HepG2 (cell line): ENCODE results near the gene RBBP8NL. TPM values are rescaled to one million over a fixed set of nuclear protein-coding genes. Genes with fewer than 3 reads are reported as not detected.

Experiments
- KDM1A ChIP-seq: IDR thresholded peaks from 2 replicates; pipeline ENCODE4 v1.6.1; 2016; ENCODE audit warnings: missing compliant biosample characterization
- KLF9 ChIP-seq: IDR thresholded peaks from 2 replicates; pipeline ENCODE4 v1.6.1; 2016; ENCODE audit warnings: low read depth
- MTA3 ChIP-seq: sonication (generic); formaldehyde crosslinking; IDR thresholded peaks from 2 replicates; pipeline ENCODE4 v1.4.0; 2020; ENCODE audit warnings: missing genetic modification reagents
- MYNN ChIP-seq: sonication (generic); formaldehyde crosslinking; IDR thresholded peaks from 2 replicates; pipeline ENCODE4 v1.4.0; 2020; ENCODE audit warnings: mild to moderate bottlenecking, low read depth, missing genetic modification reagents
- NFE2L1 ChIP-seq: sonication (generic); formaldehyde crosslinking; IDR thresholded peaks from 2 replicates; pipeline ENCODE4 v1.4.0; 2020; ENCODE audit warnings: missing genetic modification reagents, mild to moderate bottlenecking, borderline replicate concordance
- NFIB ChIP-seq: sonication (generic); formaldehyde crosslinking; IDR thresholded peaks from 2 replicates; pipeline ENCODE4 v1.9.0; 2021; ENCODE audit warnings: missing genetic modification reagents, mild to moderate bottlenecking, borderline replicate concordance
- NR2F2 ChIP-seq: IDR thresholded peaks from 2 replicates; pipeline ENCODE4 v1.6.1; 2012; ENCODE audit warnings: low read depth, inconsistent platforms, borderline replicate concordance
- PHF20 ChIP-seq: sonication (generic); formaldehyde crosslinking; IDR thresholded peaks from 2 replicates; pipeline ENCODE4 v1.5.0; 2020; ENCODE audit warnings: mild to moderate bottlenecking, missing genetic modification reagents
- PRPF4 ChIP-seq: fragments of 200-400 bp; formaldehyde crosslinking; IDR thresholded peaks from 2 replicates; pipeline ENCODE4 v1.6.1; 2016; ENCODE audit warnings: low read length, low read depth; ENCODE audit not compliant: poor library complexity, severe bottlenecking
- SP5 ChIP-seq: IDR thresholded peaks from 2 replicates; pipeline ENCODE4 v1.6.1; 2016; ENCODE audit warnings: low read depth, borderline replicate concordance
- TMF1 ChIP-seq: sonication (generic); formaldehyde crosslinking; IDR thresholded peaks from 2 replicates; pipeline ENCODE4 v1.8.1; 2022; ENCODE audit warnings: low read depth, missing genetic modification reagents
- TP53 ChIP-seq: sonication (generic); formaldehyde crosslinking; conservative IDR thresholded peaks from 2 replicates; pipeline ENCODE4 v1.4.0; 2020; ENCODE audit warnings: missing genetic modification reagents
- ZBTB1 ChIP-seq: sonication (generic); formaldehyde crosslinking; IDR thresholded peaks from 2 replicates; pipeline ENCODE4 v1.4.0; 2020; ENCODE audit warnings: missing genetic modification reagents, borderline replicate concordance
- ZFP37 ChIP-seq: sonication (generic); formaldehyde crosslinking; IDR thresholded peaks from 2 replicates; pipeline ENCODE4 v1.4.0; 2020; ENCODE audit warnings: missing genetic modification reagents, borderline replicate concordance
- ZNF337 ChIP-seq: sonication (generic); formaldehyde crosslinking; IDR thresholded peaks from 2 replicates; pipeline ENCODE4 v1.5.1; 2020; ENCODE audit warnings: missing genetic modification reagents, low read depth, mild to moderate bottlenecking, borderline replicate concordance
- ZNF484 ChIP-seq: sonication (generic); formaldehyde crosslinking; IDR thresholded peaks from 2 replicates; pipeline ENCODE4 v1.5.1; 2020; ENCODE audit warnings: mild to moderate bottlenecking, low read depth, missing genetic modification reagents, borderline replicate concordance
- ZNF556 ChIP-seq: sonication (generic); formaldehyde crosslinking; IDR thresholded peaks from 2 replicates; pipeline ENCODE4 v1.4.0; 2020; ENCODE audit warnings: mild to moderate bottlenecking, missing genetic modification reagents, borderline replicate concordance
- ZNF775 ChIP-seq: sonication (generic); formaldehyde crosslinking; IDR thresholded peaks from 2 replicates; pipeline ENCODE4 v1.4.0; 2020; ENCODE audit warnings: missing genetic modification reagents, mild to moderate bottlenecking, moderate library complexity, borderline replicate concordance
- ZNF879 ChIP-seq: sonication (generic); formaldehyde crosslinking; IDR thresholded peaks from 2 replicates; pipeline ENCODE4 v1.8.1; 2023; ENCODE audit warnings: missing genetic modification reagents
- polyA plus RNA-seq, 8 experiments: library from polyadenylated mRNA; depleted of rRNA in 3 of 8; stranded (reverse) in 7 of 8; unstranded in 1 of 8; fragments of >200 nt; fragmentation: Illumina TruSeq in 4 of 8; extraction: Trizol in 4 of 8; gene quantifications; 2 replicates each; pipeline versions ENCODE4 v1.2.1 to v1.2.3, GENCODE V29; 2011 to 2016; ENCODE audit warnings: low read depth in 4 of 8, missing spikeins in 1 of 8, mixed read lengths in 1 of 8; ENCODE audit not compliant: insufficient read depth in 1 of 8
- total RNA-seq, 5 experiments: library from RNA; depleted of rRNA; stranded (reverse); fragments of >200 nt; fragmentation: Illumina TruSeq; extraction: Trizol; gene quantifications; 2 replicates each; pipeline ENCODE4 v1.2.3, GENCODE V29; 2016; ENCODE audit warnings: low read depth in 1 of 5
- TF ChIP-seq, protein P1 (sequence below): sonication (generic); formaldehyde crosslinking; IDR thresholded peaks from 2 replicates; pipeline ENCODE4 v1.5.1; 2020; ENCODE audit warnings: missing genetic modification reagents, mild to moderate bottlenecking, borderline replicate concordance
- TF ChIP-seq, protein P2 (sequence below): sonication (generic); formaldehyde crosslinking; IDR thresholded peaks from 2 replicates; pipeline ENCODE4 v1.4.0; 2020; ENCODE audit warnings: mild to moderate bottlenecking, missing genetic modification reagents
- TF ChIP-seq, protein P3 (sequence below): IDR thresholded peaks from 2 replicates; pipeline ENCODE4 v1.6.1; 2016; ENCODE audit warnings: missing genetic modification reagents, missing compliant biosample characterization
- TF ChIP-seq, protein P4 (sequence below): sonication (generic); formaldehyde crosslinking; IDR thresholded peaks from 2 replicates; pipeline ENCODE4 v1.4.0; 2020; ENCODE audit warnings: missing genetic modification reagents
- TF ChIP-seq, protein P5 (sequence below): sonication (generic); formaldehyde crosslinking; IDR thresholded peaks from 2 replicates; pipeline ENCODE4 v1.8.1; 2022; ENCODE audit warnings: mild to moderate bottlenecking, missing genetic modification reagents

RBBP8NL gene
- total and polyA plus RNA-seq, 2 of the 13 experiments (the other 11 are each of a cell fraction or from before 2014, with no cell fraction given): 0.69 to 0.86 TPM

DNA sequence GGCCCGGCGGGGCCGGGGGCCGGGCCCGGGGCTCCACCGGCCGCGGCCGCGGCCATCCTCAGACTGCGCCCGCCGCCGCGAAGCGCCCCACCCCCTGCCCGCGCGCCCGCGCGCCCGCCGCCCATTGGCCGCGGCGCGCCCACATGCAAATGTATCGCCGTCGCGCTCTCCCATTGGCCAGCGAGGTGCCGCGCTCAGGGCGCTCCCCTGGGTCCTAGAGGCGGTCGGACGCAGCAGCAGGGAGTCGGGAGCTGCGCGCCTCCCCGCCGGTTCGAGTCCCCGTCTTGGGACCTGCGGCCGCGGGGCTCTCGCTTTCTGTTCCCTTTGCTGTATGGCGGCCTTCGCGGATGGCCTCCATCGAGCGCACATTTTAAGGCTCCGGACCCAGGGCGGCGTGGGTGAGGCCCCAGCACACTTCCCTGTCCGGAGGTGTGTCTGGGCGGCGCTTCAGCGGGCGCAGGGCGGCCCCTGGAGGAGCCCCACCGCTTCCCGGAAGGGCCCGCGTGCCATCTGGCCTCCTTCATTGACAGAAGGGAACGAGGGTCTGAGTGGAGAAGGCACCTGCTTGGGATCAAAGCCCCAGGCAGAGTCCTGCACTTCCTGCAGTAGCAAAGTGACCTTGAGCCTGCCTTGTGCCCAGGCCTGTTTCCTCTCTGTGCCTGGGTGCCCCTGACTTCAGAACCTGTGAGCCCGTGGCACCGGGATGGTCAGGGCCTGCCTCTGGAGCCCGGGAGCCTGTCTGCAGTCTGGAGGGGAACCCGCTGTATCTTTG lies 19.9 kb downstream of the RBBP8NL start, which contains the start of gene CABLES2 (continued):
- TF ChIP-seq MTA3 (no peak), PHF20 (CRISPR knock-in tag) (0 out of 2 replicates have a peak, but pooled peaks have one; percentile 55), ZNF337 (CRISPR knock-in tag) (0 out of 2 replicates have a peak, but pooled peaks have one; percentile 69), ZFP37 (CRISPR knock-in tag) (peak; percentile 83; the same call in 1 of the 2 replicates), ZNF484 (CRISPR knock-in tag) (peak; percentile 82; the same call in 1 of the 2 replicates), KDM1A (CRISPR knock-in tag) (peak; percentile 94), TMF1 (CRISPR knock-in tag) (peak; percentile 94; the same call in 1 of the 2 replicates), TP53 (CRISPR knock-in tag) (peak; percentile 92), NFE2L1 (CRISPR knock-in tag) (peak; percentile 50; the same call in 1 of the 2 replicates), ZNF556 (CRISPR knock-in tag) (peak; percentile 94), NFIB (CRISPR knock-in tag) (no peak), ZNF879 (no peak), PRPF4 (peak; percentile 77), MYNN (peak; percentile 85), KLF9 (CRISPR knock-in tag) (0 out of 2 replicates have a peak, but pooled peaks have one; percentile 34), NR2F2 (no peak), ZNF775 (CRISPR knock-in tag) (0 out of 2 replicates have a peak, but pooled peaks have one; percentile 81), SP5 (no peak; the same call in 1 of the 2 replicates), ZBTB1 (CRISPR knock-in tag) (no peak)
- TF ChIP-seq, protein P1, sequence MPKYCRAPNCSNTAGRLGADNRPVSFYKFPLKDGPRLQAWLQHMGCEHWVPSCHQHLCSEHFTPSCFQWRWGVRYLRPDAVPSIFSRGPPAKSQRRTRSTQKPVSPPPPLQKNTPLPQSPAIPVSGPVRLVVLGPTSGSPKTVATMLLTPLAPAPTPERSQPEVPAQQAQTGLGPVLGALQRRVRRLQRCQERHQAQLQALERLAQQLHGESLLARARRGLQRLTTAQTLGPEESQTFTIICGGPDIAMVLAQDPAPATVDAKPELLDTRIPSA: peak; percentile 90; the same call in 1 of the 2 replicates
- TF ChIP-seq, protein P2, sequence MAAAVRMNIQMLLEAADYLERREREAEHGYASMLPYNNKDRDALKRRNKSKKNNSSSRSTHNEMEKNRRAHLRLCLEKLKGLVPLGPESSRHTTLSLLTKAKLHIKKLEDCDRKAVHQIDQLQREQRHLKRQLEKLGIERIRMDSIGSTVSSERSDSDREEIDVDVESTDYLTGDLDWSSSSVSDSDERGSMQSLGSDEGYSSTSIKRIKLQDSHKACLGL (CRISPR knock-in tag): peak; percentile 94
- TF ChIP-seq, protein P3, sequence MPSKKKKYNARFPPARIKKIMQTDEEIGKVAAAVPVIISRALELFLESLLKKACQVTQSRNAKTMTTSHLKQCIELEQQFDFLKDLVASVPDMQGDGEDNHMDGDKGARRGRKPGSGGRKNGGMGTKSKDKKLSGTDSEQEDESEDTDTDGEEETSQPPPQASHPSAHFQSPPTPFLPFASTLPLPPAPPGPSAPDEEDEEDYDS (CRISPR knock-in tag): no peak
- TF ChIP-seq, protein P4, sequence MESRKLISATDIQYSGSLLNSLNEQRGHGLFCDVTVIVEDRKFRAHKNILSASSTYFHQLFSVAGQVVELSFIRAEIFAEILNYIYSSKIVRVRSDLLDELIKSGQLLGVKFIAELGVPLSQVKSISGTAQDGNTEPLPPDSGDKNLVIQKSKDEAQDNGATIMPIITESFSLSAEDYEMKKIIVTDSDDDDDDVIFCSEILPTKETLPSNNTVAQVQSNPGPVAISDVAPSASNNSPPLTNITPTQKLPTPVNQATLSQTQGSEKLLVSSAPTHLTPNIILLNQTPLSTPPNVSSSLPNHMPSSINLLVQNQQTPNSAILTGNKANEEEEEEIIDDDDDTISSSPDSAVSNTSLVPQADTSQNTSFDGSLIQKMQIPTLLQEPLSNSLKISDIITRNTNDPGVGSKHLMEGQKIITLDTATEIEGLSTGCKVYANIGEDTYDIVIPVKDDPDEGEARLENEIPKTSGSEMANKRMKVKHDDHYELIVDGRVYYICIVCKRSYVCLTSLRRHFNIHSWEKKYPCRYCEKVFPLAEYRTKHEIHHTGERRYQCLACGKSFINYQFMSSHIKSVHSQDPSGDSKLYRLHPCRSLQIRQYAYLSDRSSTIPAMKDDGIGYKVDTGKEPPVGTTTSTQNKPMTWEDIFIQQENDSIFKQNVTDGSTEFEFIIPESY (CRISPR knock-in tag): peak; percentile 45; the same call in 1 of the 2 replicates
- TF ChIP-seq, protein P5, sequence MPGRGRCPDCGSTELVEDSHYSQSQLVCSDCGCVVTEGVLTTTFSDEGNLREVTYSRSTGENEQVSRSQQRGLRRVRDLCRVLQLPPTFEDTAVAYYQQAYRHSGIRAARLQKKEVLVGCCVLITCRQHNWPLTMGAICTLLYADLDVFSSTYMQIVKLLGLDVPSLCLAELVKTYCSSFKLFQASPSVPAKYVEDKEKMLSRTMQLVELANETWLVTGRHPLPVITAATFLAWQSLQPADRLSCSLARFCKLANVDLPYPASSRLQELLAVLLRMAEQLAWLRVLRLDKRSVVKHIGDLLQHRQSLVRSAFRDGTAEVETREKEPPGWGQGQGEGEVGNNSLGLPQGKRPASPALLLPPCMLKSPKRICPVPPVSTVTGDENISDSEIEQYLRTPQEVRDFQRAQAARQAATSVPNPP (CRISPR knock-in tag): peak; percentile 39; the same call in 1 of the 2 replicates
